ENCODE results near the gene MYBPC2. TPM values are rescaled to one million over a fixed set of nuclear protein-coding genes. Genes with fewer than 3 reads are reported as not detected.

MYBPC2 gene
- total RNA-seq, 2 donors from 2014 or later, result not detected

GRCh38 chr19:50460161-50460765, 27.6 kb downstream of the MYBPC2 start:
- DNase-seq (no peak), ATAC-seq (no peak)
- no peak for TF ChIP-seq POLR2A (IDR thresholded peaks at IDR 0.05)
- TF ChIP-seq CTCF (IDR thresholded peaks at IDR 0.05), result no peak
- WGBS, 2 donors, result 24 to 33% methylated on average over 13 of the region's 13 CpGs
- Histone ChIP-seq H3K4me3 (no peak overlapping the region), H3K27me3 (peaks cover 0 to 11% of the 10 kb centered on the region in 2 donors), H3K4me1 (no peaks in the 10 kb centered on the region), H3K36me3 (replicated peaks in 1 of 2; ENCODE audit: insufficient read depth in 1 of 2, low read depth in 2 of 2) (no peaks in the 10 kb centered on the region), H3K27ac (no peak overlapping the region), H3K9me3 (no peaks in the 10 kb centered on the region)
- intact Hi-C loops (cut with DNase I), result loop anchor here (5.0 kb wide), 1 partner anchor 88 kb away; no protein-coding TSS in a partner anchor

- H3K4me1 ChIP-seq, result no peaks in the 10 kb centered on the region
- TF ChIP-seq CTCF (IDR thresholded peaks at IDR 0.05), result peak; percentile 72 to 92 (median 84)
- no peak for TF ChIP-seq POLR2A (IDR thresholded peaks at IDR 0.05)
- H3K4me3 ChIP-seq, result no peak overlapping the region
- H3K36me3 ChIP-seq (replicated peaks in 1 of 2; ENCODE audit: insufficient read depth in 1 of 2, low read depth in 2 of 2), result no peaks in the 10 kb centered on the region
- ATAC-seq (peak; percentile 82), DNase-seq (peak; percentile 58 to 67 (median 64))
- no peak overlapping the region for H3K27ac ChIP-seq
- H3K9me3 ChIP-seq, result no peaks in the 10 kb centered on the region
- intact Hi-C loops (cut with DNase I), result loop anchor here (5.0 kb wide), 1 partner anchor 89 kb away; no protein-coding TSS in a partner anchor
- H3K27me3 ChIP-seq, result peaks cover 0 to 11% of the 10 kb centered on the region in 2 donors
- WGBS, 2 donors, result 16 to 20% methylated on average over 19 to 28 of the region's 28 CpGs
These were observed 28.6 kb downstream of the MYBPC2 start for GRCh38 chr19:50461066-50461875.

GRCh38 chr19:50462970-50463369, 30.3 kb downstream of the MYBPC2 start:
- no peak for TF ChIP-seq POLR2A (IDR thresholded peaks at IDR 0.05)
- no peak for TF ChIP-seq CTCF (IDR thresholded peaks at IDR 0.05)
- ATAC-seq (no peak), DNase-seq (no peak)
- Histone ChIP-seq H3K27ac (no peak overlapping the region), H3K9me3 (no peaks in the 10 kb centered on the region), H3K27me3 (peaks cover 0 to 8% of the 10 kb centered on the region in 2 donors), H3K4me3 (no peak overlapping the region), H3K4me1 (no peaks in the 10 kb centered on the region), H3K36me3 (replicated peaks in 1 of 2; ENCODE audit: insufficient read depth in 1 of 2, low read depth in 2 of 2) (no peaks in the 10 kb centered on the region)
- 69 to 70% methylated on average over 7 of the region's 7 CpGs for WGBS, 2 donors
- intact Hi-C loops (cut with DNase I), result loop anchor here (5.0 kb wide), 1 partner anchor 91 kb away; no protein-coding TSS in a partner anchor

- TF ChIP-seq CTCF (IDR thresholded peaks at IDR 0.05) (no peak), POLR2A (IDR thresholded peaks at IDR 0.05) (no peak)
- intact Hi-C loops (cut with DNase I), result loop anchor here (5.0 kb wide), 1 partner anchor 92 kb away; no protein-coding TSS in a partner anchor
- no peak for ATAC-seq
- 40 to 56% methylated on average over 1 to 19 of the region's 19 CpGs for whole genome bisulfite sequencing, 2 donors
- Histone ChIP-seq H3K4me1 (no peaks in the 10 kb centered on the region), H3K27me3 (peaks cover 0 to 4% of the 10 kb centered on the region in 2 donors), H3K9me3 (no peaks in the 10 kb centered on the region), H3K36me3 (replicated peaks in 1 of 2; ENCODE audit: insufficient read depth in 1 of 2, low read depth in 2 of 2) (no peaks in the 10 kb centered on the region), H3K4me3 (no peak overlapping the region), H3K27ac (no peak overlapping the region)
- no peak for DNase-seq
These were observed 31.7 kb downstream of the MYBPC2 start for GRCh38 chr19:50464348-50464747.
